Lung (tissue), 12 donors: ENCODE data around the gene ACTR8. TPM values are rescaled to one million over a fixed set of nuclear protein-coding genes. Genes with fewer than 3 reads are reported as not detected.

Experiments used
- ATAC-seq: fragments of 200-7000 bp; cut with Tn5 transposase; one replicate; pipeline ENCODE4 v1.9.1; 2020; ENCODE audit warnings: moderate number of reproducible peaks; ENCODE audit not compliant: insufficient read depth, low FRiP score
- DNase-seq, 3 donors: peaks; one replicate each; pipeline ENCODE4 v3.0.0-alpha.2; 2013 to 2017
- H3K27ac ChIP-seq, 2 donors: one replicate each; pipeline ENCODE4 v1.5.1; 2013; ENCODE audit warnings: mild to moderate bottlenecking in 2 of 2, moderate library complexity in 2 of 2, control low read depth in 1 of 2, inconsistent platforms in 1 of 2, low read depth in 1 of 2, low read length in 1 of 2
- H3K27me3 ChIP-seq, 3 donors: one replicate each; pipeline ENCODE4 v1.5.1; 2013; ENCODE audit warnings: low read length in 2 of 3; ENCODE audit not compliant: control insufficient read depth in 3 of 3, insufficient read depth in 3 of 3
- H3K36me3 ChIP-seq, 4 donors: one replicate each; pipeline ENCODE4 v1.5.1; 2013; ENCODE audit warnings: low read length in 4 of 4, mild to moderate bottlenecking in 1 of 4, moderate library complexity in 1 of 4; ENCODE audit not compliant: control insufficient read depth in 4 of 4, insufficient read depth in 4 of 4
- H3K4me1 ChIP-seq, 5 donors: one replicate each; pipeline ENCODE4 v1.5.1; 2013; ENCODE audit warnings: low read length in 5 of 5, mild to moderate bottlenecking in 2 of 5, moderate library complexity in 1 of 5; ENCODE audit not compliant: control insufficient read depth in 5 of 5, insufficient read depth in 5 of 5
- H3K4me3 ChIP-seq: one replicate; pipeline ENCODE4 v1.5.1; 2013; ENCODE audit warnings: mild to moderate bottlenecking, control low read depth, moderate library complexity
- H3K9ac ChIP-seq, 2 donors: one replicate each; pipeline ENCODE4 v1.5.1; 2013; ENCODE audit warnings: low read length in 2 of 2, control low read depth in 1 of 2; ENCODE audit not compliant: insufficient read depth in 1 of 2
- H3K9me3 ChIP-seq, 4 donors: one replicate each; pipeline ENCODE4 v1.5.1; 2013; ENCODE audit warnings: low read length in 3 of 4, mild to moderate bottlenecking in 1 of 4, moderate library complexity in 1 of 4; ENCODE audit not compliant: control insufficient read depth in 4 of 4, insufficient read depth in 3 of 4
- CTCF ChIP-seq: IDR thresholded peaks from 2 replicates; pipeline ENCODE4 v1.5.1; 2012; ENCODE audit warnings: mild to moderate bottlenecking; ENCODE audit errors: control extremely low read depth, extremely low read depth
- WGBS, 2 donors: extraction: QIAGEN DNeasy Blood & Tissue Kit; methylation state at CpG; one replicate each; pipeline ENCODE4 v1.1.7; 2013; 5-methylcytosine and 5-hydroxymethylcytosine counted together
- polyA plus RNA-seq, 2 donors: library from polyadenylated mRNA; stranded (reverse); fragments of 200-250 nt; gene quantifications; one replicate each; pipeline ENCODE4 v1.2.1, GENCODE V29; 2013
- total RNA-seq, 2 donors: library from RNA; depleted of rRNA in 1 of 2; stranded (reverse); fragments of >200 nt in 1 of 2; gene quantifications; one replicate each; pipeline ENCODE4 v1.2.1, GENCODE V29; 2014 to 2021
- donor health status: control.
- donor health status: control.
- donor health status: Bipolar disorder and iron deficiency.
- donor health status: healthy.
- donor health status: DM: yes; HTN: yes; CAD: no.

Gene ACTR8
- total and polyA plus RNA-seq, 4 donors = 12.4 to 28.8 (median 21.0) TPM

DNA sequence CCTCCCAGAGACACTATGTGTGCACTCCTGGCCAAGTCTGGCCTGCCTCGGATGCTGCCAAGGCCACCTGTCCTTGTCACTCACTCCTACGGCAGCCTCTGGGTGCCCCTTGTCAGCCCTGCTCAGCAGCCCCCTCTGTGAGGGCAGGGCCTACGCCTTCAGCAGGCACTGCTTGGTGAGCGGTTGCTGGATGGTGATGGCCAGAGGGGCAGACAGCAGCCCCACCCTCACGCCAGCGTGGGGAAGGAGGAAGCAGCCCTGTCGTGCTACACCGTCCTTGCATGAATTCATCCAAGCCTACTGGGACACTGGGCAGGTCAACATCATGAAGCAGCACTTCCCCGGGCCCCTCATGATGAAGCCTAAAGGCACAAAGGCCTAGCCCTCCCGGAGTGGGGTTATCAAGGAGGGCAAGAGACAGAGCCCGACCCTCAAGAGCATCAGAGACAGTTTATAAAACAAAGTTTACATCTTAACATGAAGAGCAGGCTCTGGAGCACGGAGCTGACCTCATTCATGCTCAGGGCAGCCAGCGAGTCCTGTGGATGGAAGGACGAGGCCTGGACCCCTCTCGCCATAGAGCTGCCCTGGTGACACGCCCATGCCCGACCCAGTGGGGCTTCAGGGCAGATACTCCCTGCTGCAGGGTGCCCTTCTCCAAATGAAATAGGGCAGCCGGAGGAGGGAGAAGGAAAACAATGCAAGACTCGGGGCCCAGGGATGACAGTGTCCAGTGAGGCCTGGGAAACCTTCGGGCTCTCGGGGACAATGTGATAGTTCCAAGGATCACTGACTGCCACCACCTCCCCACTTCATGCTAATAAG lies 61.0 kb downstream of the ACTR8 start:
- no peak overlapping the region for H3K9ac ChIP-seq
- DNase-seq = no peak
- H3K4me1 ChIP-seq = peaks cover 0 to 6% (median 3%) of the 10 kb centered on the region in 5 donors
- no peak overlapping the region for H3K4me3 ChIP-seq
- ATAC-seq = no peak
- no peak overlapping the region for H3K27ac ChIP-seq
- TF ChIP-seq CTCF = no peak
- H3K27me3 ChIP-seq = no peaks in the 10 kb centered on the region
- H3K36me3 ChIP-seq = peaks cover 0 to 15% (median 13%) of the 10 kb centered on the region in 4 donors
- 79 to 82% methylated on average over 21 of the region's 21 CpGs for WGBS, 2 donors
- H3K9me3 ChIP-seq = no peaks in the 10 kb centered on the region

DNA sequence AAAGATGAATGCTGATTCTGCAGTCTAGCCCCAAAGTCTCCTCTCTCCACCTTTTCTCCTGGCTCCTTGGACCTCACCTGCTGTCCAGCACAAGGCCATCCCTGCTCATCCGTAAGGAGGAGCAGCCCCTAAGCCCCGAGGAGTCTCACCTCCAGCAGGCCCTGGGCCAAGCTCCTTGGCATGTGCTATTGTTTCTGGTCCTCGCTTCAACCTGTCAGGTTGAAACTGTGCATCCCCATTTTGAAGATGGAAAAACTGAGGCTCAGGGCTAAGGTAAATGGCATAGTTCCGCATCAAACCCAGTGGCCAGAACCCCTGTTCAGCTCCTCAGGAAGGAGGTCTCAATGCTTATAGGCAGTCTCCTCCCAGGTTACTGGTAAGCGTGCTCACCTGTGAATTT lies 61.9 kb downstream of the ACTR8 start:
- Histone ChIP-seq H3K36me3 (peaks cover 0 to 21% (median 16%) of the 10 kb centered on the region in 4 donors), H3K9me3 (no peaks in the 10 kb centered on the region), H3K27ac (no peak overlapping the region), H3K4me3 (no peak overlapping the region), H3K9ac (no peak overlapping the region), H3K4me1 (peaks cover 0 to 5% (median 3%) of the 10 kb centered on the region in 5 donors), H3K27me3 (no peaks in the 10 kb centered on the region)
- DNase-seq (no peak), ATAC-seq (no peak)
- no peak for TF ChIP-seq CTCF
- WGBS, 2 donors = 97% methylated on average over 5 of the region's 5 CpGs

DNA sequence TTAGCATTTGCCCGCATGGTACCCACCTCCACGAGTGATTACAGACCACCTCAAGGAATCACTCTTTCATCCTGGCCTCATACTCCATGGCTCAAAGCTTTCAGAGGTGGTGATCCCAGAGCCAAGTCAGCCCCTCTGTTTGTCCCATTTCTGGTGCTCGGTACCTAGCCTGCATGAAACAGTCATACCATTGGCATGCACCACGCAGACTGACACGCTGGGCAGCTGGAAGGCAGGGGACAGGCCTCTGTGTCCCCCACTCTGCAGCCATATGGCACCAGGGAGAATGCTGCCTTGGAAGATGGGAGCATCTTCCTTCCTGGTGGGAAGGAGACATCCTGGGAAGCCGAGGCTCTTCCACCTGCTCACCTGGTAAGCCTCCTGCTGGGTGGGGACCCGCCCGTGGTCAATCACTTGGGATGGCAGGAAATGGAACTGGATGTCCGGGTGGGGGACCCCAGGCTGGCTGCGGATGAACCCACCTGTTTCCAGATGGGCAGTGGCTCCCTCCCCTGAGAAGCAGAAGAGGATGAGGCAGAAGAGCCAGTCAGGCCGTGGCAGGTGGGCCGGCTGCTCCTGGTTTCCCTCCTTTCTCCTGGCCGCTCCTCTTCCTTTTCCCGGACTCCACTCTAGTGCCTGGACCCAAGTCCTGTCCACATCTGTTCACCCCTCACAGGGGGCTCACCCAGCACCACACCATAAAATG lies 62.6 kb downstream of the ACTR8 start:
- no peaks in the 10 kb centered on the region for H3K9me3 ChIP-seq
- H3K9ac ChIP-seq = no peak overlapping the region
- no peak for TF ChIP-seq CTCF
- 92 to 95% methylated on average over 14 of the region's 14 CpGs for WGBS, 2 donors
- no peak overlapping the region for H3K27ac ChIP-seq
- H3K27me3 ChIP-seq = no peaks in the 10 kb centered on the region
- no peak overlapping the region for H3K4me3 ChIP-seq
- H3K4me1 ChIP-seq = peaks cover 0 to 3% (median 0%) of the 10 kb centered on the region in 5 donors
- ATAC-seq = no peak
- no peak for DNase-seq
- peaks cover 0 to 24% (median 18%) of the 10 kb centered on the region in 4 donors for H3K36me3 ChIP-seq
